Measurements from ENCODE around the gene PLEKHH3.

The PLEKHH3 gene

DNA sequence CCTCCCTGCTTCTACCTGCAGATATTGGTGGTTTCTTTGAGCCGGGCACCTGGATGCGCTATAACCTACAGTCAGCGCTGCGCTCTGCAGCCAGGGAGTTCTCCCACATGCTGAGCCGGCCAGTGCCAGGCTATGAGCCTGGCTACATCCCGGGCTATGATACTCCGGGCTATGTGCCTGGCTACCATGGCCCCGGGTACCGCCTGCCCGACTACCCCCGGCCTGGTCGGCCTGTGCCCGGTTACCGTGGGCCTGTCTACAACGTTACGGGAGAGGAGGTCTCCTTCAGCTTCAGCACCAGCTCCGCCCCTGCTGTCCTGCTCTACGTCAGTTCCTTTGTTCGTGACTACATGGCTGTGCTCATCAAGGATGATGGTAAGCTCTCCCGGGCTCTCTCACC, 18.7 kb upstream of the PLEKHH3 start:
- TF ChIP-seq, protein P1, sequence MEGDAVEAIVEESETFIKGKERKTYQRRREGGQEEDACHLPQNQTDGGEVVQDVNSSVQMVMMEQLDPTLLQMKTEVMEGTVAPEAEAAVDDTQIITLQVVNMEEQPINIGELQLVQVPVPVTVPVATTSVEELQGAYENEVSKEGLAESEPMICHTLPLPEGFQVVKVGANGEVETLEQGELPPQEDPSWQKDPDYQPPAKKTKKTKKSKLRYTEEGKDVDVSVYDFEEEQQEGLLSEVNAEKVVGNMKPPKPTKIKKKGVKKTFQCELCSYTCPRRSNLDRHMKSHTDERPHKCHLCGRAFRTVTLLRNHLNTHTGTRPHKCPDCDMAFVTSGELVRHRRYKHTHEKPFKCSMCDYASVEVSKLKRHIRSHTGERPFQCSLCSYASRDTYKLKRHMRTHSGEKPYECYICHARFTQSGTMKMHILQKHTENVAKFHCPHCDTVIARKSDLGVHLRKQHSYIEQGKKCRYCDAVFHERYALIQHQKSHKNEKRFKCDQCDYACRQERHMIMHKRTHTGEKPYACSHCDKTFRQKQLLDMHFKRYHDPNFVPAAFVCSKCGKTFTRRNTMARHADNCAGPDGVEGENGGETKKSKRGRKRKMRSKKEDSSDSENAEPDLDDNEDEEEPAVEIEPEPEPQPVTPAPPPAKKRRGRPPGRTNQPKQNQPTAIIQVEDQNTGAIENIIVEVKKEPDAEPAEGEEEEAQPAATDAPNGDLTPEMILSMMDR (IDR thresholded peaks at IDR 0.05): no peak

GRCh38 chr17:42694524-42694923, 17.7 kb upstream of the PLEKHH3 start:
- TF ChIP-seq, protein P1 (IDR thresholded peaks at IDR 0.05): no peak

DNA sequence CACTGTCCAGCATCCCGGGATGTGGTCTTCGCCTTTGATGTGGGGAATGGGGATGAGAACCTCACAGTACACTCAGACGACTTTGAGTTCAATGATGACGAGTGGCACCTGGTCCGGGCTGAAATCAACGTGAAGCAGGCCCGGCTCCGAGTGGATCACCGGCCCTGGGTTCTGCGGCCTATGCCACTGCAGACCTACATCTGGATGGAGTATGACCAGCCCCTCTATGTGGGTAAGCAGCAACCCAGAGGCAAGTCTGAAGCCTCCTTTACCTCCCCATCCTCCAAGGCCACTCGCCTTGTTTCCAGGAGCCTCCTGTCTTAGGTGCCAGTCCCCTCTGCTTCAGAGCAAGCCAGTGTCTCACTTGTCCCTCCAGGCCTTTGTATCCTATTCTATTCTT, 15.7 kb upstream of the PLEKHH3 start:
- TF ChIP-seq, protein P1 (IDR thresholded peaks at IDR 0.05): no peak

- TF ChIP-seq, protein P1 (IDR thresholded peaks at IDR 0.05): no peak
Measured at GRCh38 chr17:42691021-42691545, 14.3 kb upstream of the PLEKHH3 start.

- TF ChIP-seq, protein P1 (IDR thresholded peaks at IDR 0.05): no peak
Measured at GRCh38 chr17:42690596-42690995, 13.8 kb upstream of the PLEKHH3 start.

DNA sequence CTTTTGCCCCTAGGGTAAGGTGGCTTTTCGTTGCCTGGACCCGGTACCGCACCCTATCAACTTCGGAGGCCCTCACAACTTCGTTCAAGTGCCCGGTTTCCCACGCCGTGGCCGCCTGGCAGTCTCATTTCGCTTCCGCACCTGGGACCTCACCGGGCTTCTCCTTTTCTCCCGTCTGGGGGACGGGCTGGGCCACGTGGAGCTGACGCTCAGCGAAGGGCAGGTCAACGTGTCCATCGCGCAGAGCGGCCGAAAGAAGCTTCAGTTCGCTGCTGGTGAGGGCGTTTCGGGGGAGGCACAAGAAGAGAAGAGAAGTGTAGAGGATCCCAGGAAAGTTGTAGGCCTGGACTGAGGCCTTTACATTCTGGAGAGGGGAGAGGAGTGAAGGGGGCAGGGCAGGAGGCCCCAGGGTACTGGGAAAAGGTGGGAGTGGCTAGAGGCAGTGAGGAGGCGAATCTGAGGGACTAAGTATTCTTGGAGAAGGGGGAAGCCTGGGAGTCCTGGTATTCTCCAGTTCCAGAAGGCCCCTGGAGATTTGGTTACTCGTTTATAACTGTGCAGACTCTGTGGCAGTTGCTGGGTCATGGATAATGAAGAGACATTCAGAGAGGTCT, 11.0 kb upstream of the PLEKHH3 start:
- TF ChIP-seq, protein P1 (IDR thresholded peaks at IDR 0.05): no peak

DNA sequence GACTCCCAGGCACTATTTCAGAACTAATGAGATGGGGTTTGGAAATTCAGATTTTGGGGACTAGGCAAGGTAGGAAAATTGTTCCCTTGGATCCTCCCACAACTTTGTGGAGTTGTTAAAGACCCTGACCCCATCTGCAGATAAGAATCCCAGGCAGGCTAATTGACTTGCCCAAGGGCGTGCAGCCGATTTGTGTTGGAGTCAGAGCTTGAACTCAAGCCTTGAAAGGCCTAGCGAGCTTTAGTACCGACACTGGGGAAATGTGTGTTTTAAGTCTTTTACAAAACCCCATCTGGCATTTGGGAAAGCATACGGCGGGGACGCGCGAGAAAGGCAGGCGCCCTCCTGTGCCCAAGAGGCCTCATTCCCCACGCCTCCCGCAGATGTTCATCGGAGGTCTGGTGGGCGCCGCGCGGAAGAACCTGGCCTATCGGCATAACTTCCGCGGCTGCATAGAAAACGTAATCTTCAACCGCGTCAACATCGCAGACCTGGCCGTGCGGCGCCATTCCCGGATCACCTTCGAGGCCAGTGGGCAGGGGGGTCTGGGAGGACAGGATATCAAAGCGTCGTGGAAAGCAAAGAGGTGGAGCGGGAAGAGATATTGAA, 9.8 kb upstream of the PLEKHH3 start:
- TF ChIP-seq, protein P1 (IDR thresholded peaks at IDR 0.05): no peak

Measured in LNCAP (cell line).